Measurements from ENCODE around the gene EDIL3. TPM values are rescaled to one million over a fixed set of nuclear protein-coding genes. Genes with fewer than 3 reads are reported as not detected.

Gene EDIL3
- total RNA-seq, 1 experiment from 2014 or later: 0.32 TPM

DNA sequence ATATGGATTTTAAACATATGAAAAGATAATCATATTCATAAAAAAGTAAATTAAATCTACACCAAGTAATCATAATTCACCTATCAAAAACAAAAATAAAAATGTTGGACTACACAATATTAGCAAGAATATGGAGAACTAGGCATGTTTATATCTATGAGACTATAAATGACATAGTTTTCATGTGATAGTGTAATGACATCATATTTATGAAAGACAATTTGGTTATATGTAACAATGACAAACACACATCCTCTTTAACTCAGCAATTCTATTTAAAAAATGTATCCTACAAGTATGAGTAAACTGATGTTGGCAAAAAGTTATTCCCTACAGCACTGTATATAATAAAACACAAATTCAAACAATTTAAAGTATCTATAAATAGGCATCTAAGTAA lies 312.3 kb downstream of the EDIL3 start (continued):
- TF ChIP-seq YY1 (IDR thresholded peaks at IDR 0.05; ENCODE audit: extremely low read depth, insufficient replicate concordance, low read depth, low read length): no peak
- TF ChIP-seq, protein P1, sequence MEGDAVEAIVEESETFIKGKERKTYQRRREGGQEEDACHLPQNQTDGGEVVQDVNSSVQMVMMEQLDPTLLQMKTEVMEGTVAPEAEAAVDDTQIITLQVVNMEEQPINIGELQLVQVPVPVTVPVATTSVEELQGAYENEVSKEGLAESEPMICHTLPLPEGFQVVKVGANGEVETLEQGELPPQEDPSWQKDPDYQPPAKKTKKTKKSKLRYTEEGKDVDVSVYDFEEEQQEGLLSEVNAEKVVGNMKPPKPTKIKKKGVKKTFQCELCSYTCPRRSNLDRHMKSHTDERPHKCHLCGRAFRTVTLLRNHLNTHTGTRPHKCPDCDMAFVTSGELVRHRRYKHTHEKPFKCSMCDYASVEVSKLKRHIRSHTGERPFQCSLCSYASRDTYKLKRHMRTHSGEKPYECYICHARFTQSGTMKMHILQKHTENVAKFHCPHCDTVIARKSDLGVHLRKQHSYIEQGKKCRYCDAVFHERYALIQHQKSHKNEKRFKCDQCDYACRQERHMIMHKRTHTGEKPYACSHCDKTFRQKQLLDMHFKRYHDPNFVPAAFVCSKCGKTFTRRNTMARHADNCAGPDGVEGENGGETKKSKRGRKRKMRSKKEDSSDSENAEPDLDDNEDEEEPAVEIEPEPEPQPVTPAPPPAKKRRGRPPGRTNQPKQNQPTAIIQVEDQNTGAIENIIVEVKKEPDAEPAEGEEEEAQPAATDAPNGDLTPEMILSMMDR (IDR thresholded peaks at IDR 0.05 in 2 of 3, conservative IDR thresholded peaks at IDR 0.05 in 1 of 3; ENCODE audit: borderline replicate concordance in 1 of 3, insufficient read depth in 1 of 3, low read depth in 2 of 3, low read length in 2 of 3): no peak
- TF ChIP-seq SP1 (IDR thresholded peaks at IDR 0.05; ENCODE audit: low read depth): no peak
- TF ChIP-seq POLR2A (IDR thresholded peaks at IDR 0.05; ENCODE audit: borderline replicate concordance, extremely low read depth, insufficient read depth, insufficient read length): no peak
- TF ChIP-seq ZNF274 (IDR thresholded peaks at IDR 0.05; ENCODE audit: low read depth, low read length): no peak
- TF ChIP-seq EZH2 (IDR thresholded peaks at IDR 0.05): no peak
- no peak for TF ChIP-seq ATF3 (IDR thresholded peaks at IDR 0.05)
- TF ChIP-seq SIN3A (IDR thresholded peaks at IDR 0.05; ENCODE audit: low read depth): no peak
- TF ChIP-seq CBX3 (IDR thresholded peaks at IDR 0.05; ENCODE audit: low read depth): no peak

DNA sequence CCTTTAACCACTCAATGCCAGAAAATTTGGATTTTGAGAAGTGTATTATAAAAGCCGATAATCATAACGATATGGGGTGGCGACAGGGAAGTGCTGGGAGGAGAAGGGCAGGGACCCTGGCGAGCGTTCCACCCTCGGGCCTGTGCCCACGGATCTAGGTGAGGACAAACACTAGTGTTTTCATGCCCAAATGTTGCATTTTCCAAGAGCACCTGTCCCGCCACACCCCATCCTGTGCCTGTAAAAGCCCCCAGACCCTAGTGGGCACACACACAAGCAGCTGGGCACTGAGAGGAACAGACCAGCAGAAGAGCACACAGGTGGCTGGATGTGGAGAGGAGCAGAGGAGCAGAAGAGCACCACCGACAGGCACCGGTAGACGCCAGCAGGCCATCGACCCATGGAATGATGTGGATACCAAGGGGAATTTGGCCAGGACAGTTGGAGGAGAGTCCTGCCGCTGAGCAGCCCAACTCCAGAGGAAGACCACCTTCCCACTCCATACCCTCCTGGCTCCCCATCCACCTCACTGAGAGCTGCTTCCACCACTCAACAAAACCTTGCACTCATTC lies 315.0 kb downstream of the EDIL3 start:
- BruUV-seq (replicated peaks): no TSS peak
- intact Hi-C loops (cut with micrococcal nuclease): no loop called here
- DNase-seq (ENCODE audit: low read depth, low spot score) (no peak), ATAC-seq (no peak)
- Histone ChIP-seq H3K4me3 (replicated peaks in 1 of 2; ENCODE audit: low read depth in 1 of 2, low read length in 2 of 2) (no peak overlapping the region), H3K27me3 (ENCODE audit: insufficient read depth, low read length) (no peaks in the 10 kb centered on the region), H3K9me3 (ENCODE audit: control insufficient read depth in 1 of 2, insufficient read depth in 1 of 2, low read depth in 1 of 2, low read length in 2 of 2) (no peaks in the 10 kb centered on the region), H4K20me1 (ENCODE audit: insufficient read depth) (no peaks in the 10 kb centered on the region), H3K27ac (ENCODE audit: low read depth, low read length) (no peak overlapping the region), H3K4me2 (ENCODE audit: low read length) (no peak overlapping the region), H3K79me2 (ENCODE audit: insufficient read depth, low read length) (no peaks in the 10 kb centered on the region), H3K4me1 (ENCODE audit: control insufficient read depth in 1 of 2, insufficient read depth in 2 of 2, low read length in 2 of 2) (no peaks in the 10 kb centered on the region), H3K9ac (ENCODE audit: low read length) (no peak overlapping the region), H3K36me3 (ENCODE audit: control insufficient read depth in 1 of 2, insufficient read depth in 2 of 2, low read length in 2 of 2) (no peaks in the 10 kb centered on the region), H2AFZ (ENCODE audit: low read depth, low read length, poor library complexity, severe bottlenecking) (no peak overlapping the region), H3K9me2 (ENCODE audit: insufficient read depth) (no peaks in the 10 kb centered on the region; the same call in 1 of the 2 replicates)
- ChIA-PET RAD21 (ENCODE audit: low non-redundant PET in 1 of 2, low total read pairs in 2 of 2, uncharacterized antibody in 2 of 2, unreplicated experiment in 2 of 2) (no interaction called here), POLR2A (no interaction called here), CTCF (no interaction called here)
- TF ChIP-seq SIN3A (IDR thresholded peaks at IDR 0.05; ENCODE audit: low read depth): no peak
- TF ChIP-seq ZBTB33 (IDR thresholded peaks at IDR 0.05; ENCODE audit: extremely low read depth, insufficient replicate concordance, low read length): no peak
- TF ChIP-seq POLR2A (IDR thresholded peaks at IDR 0.05; ENCODE audit: borderline replicate concordance, extremely low read depth, insufficient read depth, insufficient read length): no peak
- no peak for TF ChIP-seq EZH2phosphoT487 (IDR thresholded peaks at IDR 0.05; ENCODE audit: borderline replicate concordance)
- no peak for TF ChIP-seq CBX3 (IDR thresholded peaks at IDR 0.05; ENCODE audit: low read depth)
- no peak for TF ChIP-seq JUND (IDR thresholded peaks at IDR 0.05)
- TF ChIP-seq EGR1 (IDR thresholded peaks at IDR 0.05; ENCODE audit: low read depth): no peak
- TF ChIP-seq FOSL1 (IDR thresholded peaks at IDR 0.05; ENCODE audit: low read depth): no peak
- TF ChIP-seq ELF1 (IDR thresholded peaks at IDR 0.05; ENCODE audit: borderline replicate concordance, low read depth): no peak
- no peak for TF ChIP-seq EZH2 (IDR thresholded peaks at IDR 0.05)
- TF ChIP-seq TCF7L2 (IDR thresholded peaks at IDR 0.05; ENCODE audit: borderline replicate concordance, extremely low read depth, insufficient read depth, insufficient read length): no peak
- no peak for TF ChIP-seq ATF3 (IDR thresholded peaks at IDR 0.05)
- TF ChIP-seq CEBPB (IDR thresholded peaks at IDR 0.05; ENCODE audit: low read depth): no peak
- TF ChIP-seq, protein P2, sequence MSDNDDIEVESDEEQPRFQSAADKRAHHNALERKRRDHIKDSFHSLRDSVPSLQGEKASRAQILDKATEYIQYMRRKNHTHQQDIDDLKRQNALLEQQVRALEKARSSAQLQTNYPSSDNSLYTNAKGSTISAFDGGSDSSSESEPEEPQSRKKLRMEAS (IDR thresholded peaks at IDR 0.05): no peak
- TF ChIP-seq ZFX (IDR thresholded peaks at IDR 0.05): no peak
- TF ChIP-seq SRF (IDR thresholded peaks at IDR 0.05; ENCODE audit: low read depth): no peak

Measured in HCT116 (cell line).